Fibroblast of skin of right quadriceps (primary cell): ENCODE measurements around the gene SLC25A13.

Experiments used
- DNase-seq: peaks from one replicate; pipeline ENCODE4 v3.0.0-alpha.2; 2013

Gene SLC25A13

GRCh38 chr7:96200740-96201139, 121.2 kb downstream of the SLC25A13 start:
- DNase-seq: no peak

DNA sequence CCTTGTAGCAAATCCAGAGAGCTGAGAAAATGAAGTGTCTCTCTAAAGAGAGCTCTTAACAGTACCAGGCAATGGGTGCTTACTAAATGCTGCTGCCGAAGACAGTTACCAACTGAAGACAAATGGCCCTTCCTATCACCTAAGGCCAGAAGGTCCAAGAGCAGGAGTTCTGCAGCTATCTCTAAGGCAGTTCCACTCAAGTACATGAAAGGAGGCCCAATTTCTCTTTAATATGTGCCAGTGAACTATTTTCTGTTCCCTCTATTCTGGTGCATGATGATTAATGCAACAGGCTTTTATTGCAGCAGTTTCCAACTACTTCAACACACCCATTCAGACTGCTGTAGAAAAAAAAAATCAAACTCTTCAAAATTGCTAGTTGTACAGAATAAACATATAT, 122.5 kb downstream of the SLC25A13 start:
- DNase-seq: no peak

GRCh38 chr7:96198047-96198636, 123.8 kb downstream of the SLC25A13 start:
- no peak for DNase-seq

DNA sequence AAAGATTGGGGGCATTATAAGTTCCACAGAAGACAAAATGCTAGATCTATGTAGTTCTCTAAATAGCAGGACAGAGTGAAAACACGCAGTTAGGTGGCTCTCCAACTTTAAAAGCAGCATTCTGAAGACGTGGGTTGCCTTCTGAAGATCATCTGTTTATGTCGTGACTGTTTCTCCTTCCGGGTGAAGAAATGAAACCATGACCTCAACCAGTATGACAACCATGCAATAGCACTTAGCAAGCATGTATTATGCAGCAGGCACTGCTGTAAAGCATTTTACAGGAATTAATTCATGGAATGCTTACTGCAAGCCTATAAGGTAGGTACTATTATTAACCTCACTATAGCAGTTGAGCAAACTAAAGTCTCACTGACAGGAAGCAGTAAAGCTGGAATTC, 125.2 kb downstream of the SLC25A13 start:
- DNase-seq: no peak

DNA sequence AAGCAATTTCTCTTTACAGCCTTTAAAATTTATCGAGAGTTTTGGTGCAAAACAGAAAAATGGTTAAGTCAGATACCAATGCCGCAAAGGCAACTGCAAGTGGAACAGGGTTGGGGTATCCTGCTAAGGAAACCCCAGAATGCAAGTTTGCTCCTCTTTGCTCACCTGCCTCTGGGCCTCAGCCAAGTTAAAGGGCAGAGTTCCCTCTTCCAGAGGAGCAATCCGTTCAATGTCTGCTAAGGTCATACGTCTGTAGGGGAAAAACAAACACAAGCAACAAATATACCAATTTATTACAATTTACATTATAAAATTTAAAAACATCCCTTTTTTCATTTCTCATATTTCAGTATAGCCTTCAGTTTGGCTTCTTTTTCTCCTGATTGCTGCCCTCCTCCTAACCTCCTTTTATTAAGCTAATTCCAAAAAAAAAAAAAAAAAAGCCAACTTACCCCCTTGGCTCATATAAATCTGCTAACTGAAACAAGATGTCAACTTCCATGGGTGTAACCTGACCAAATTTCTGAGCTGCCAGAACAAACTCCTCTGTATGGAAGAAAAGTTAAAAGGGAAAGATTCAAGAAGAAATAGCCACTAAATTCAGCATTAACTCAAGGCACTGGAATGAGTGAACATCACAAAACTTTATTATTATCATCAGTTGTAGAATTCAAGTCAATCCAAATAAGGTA, 132.6 kb downstream of the SLC25A13 start:
- DNase-seq: no peak

DNA sequence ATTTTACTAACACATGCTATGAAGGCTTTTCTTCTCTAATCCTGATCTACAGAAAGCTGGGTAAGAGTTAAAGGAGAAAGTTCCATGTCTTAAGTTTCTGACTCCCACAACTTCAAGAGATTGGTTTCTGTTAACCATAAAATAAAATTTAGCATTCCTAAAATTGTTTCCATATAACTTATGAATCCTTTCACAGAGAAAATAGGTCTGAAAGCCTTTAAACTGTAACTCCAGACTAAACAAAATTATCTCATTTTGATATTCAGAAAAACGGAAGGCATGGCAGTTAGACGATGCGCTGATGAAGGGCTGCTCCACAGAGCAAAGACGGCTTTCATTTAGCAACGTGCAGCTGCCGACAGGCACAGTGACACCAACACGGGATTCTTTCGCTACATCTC, 133.3 kb downstream of the SLC25A13 start:
- peak; percentile 14 for DNase-seq

DNA sequence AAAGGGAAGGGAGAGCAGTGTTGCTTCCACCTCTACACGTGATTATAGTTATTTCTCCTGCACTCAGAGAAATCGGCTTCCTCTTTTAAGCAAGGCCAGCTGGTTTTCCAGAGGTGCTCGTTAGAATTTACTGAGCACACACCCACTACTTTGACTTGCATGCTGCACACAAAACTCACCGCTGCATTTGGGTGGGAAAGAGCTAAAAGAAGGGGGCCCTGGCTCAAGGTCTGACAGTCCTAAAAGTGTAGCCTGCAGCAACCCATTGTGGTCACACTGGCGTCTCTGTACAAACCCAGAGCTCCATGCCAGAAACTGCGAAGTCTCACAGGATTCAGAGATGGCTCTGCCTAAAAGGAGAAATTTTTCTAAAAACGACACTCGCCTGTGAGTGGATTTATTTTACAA, 133.7 kb downstream of the SLC25A13 start:
- no peak for DNase-seq

DNA sequence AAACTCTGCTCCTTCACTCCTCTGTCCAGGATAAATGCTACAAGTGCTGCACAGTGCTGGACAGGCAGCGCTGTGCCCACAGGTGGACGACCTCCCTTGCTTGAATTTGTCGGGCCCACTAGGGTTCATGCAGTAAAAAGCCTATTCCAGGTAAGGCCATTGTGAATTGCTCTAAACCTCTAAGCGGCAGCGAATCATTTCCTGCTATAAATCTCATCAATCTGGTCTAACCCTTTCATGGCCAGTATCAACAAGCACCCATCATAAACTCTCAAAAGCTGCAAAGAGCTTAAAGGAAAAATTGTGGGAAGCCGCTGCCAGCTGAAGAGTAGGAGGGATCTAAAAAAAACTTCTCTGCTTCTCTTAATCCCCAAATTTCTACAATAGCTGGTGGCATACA, 134.2 kb downstream of the SLC25A13 start:
- no peak for DNase-seq

DNA sequence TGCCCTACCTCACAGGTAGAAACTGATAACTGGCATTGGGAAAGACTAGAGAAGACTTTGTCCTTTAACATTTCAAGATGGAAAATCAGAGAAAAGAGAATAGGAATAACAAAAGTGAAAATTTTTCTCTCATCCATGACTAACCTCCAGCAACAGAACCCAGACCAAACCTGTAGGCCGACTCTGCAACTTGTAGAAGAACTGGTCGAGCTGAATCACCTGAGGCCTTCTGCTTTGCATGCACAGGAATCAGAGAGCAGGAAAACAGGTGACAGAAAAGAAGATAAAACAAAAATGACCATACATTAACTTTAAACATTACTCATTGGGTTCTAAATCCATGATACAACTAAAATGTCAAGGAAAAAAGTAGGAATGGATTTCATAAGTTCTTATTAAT, 137.1 kb downstream of the SLC25A13 start:
- DNase-seq: no peak

- no peak for DNase-seq
These were observed 138.7 kb downstream of the SLC25A13 start for GRCh38 chr7:96183163-96183670.

DNA sequence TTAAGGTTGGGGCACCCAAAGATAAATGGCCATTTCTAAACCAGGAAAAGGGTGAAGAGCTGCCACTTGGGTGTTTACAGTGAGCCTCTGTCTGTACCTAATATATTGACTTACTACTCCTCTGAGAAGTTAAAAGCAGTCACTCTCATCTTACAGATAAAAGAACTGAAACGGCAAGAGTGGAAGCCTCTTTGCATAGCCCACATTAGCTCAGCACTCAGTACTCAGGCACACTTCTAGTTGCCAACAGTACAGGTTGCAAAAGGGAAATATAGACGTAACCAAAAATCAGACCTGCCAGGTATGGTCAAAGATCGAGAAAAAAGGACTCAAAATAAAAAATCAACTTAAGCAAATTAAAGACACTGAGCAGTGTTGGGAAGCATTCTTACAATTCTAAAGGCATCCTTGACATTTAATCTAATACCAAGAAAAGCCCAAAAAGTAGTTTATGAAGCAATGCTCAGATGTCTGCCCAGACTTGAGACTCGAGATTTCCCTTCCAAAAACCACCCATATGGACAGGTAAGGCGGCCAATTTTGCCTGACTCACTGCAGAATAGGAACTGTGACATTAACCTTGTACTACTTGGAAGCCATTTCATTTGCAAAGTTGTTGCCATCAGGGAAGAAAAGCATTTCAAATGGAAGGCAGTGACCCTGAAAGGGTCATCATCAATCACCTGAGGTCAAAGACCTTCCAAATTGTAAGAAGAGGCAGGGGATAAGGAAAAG, 139.3 kb downstream of the SLC25A13 start:
- DNase-seq: no peak

- DNase-seq: no peak
These were observed 140.7 kb downstream of the SLC25A13 start for GRCh38 chr7:96181174-96181573.

DNA sequence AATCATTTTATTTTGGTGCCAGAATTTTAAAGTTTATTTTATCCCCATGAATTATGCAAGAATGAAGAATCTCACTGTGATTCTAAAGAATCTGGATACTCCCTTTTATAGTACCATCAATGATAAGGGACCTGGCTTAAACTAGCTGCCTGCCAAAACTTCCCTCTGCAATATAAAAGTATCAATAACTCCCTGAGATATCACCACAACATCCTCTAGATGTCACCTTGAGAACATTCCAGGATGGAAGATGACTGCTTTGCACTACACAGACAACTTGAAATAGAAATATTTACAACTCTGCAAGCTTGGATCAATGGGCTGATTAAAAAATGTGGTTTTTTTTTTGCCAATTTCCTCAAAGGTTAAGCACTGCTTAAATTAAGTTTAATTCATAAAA, 142.1 kb downstream of the SLC25A13 start:
- DNase-seq: no peak

DNA sequence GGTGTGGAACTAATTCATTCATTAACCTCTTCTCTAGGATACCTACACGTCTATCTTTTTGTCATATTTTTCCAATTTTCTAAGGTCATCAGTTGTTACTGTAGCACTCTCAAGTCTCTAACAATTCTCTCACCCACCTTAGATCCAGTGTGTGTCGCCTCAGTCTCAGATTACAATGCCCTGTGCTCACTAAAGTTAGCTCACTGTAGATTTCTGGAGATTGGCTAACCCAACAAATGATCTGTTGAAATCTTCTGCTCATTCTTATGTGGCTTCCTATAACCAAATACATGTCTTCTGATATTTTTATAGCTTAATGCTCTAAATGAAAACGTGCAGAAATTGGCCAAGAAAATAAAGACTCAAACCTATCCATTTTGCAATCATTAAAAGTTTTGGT, 142.6 kb downstream of the SLC25A13 start:
- no peak for DNase-seq

GRCh38 chr7:96178581-96178980, 143.3 kb downstream of the SLC25A13 start:
- DNase-seq: no peak

DNA sequence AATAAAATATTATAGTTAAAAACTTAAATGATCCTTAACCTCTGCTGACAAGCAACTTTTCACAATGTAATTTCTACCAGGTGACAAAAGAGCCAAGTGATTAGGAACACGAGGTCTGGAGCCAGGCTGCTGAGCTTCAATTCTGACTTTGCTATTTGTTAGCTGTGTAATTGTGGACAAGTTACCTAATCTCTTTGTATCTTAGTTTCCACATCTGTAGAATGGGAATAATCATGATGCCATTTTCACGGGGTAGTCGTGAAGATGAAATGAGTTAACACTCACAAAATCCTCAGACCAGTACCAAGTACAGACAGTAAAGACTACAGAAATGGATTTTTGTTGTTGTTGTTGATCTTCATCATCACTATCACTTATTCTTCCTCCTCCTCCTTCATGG, 144.5 kb downstream of the SLC25A13 start:
- no peak for DNase-seq

- DNase-seq: no peak
These were observed 147.1 kb downstream of the SLC25A13 start for GRCh38 chr7:96174812-96175211.

DNA sequence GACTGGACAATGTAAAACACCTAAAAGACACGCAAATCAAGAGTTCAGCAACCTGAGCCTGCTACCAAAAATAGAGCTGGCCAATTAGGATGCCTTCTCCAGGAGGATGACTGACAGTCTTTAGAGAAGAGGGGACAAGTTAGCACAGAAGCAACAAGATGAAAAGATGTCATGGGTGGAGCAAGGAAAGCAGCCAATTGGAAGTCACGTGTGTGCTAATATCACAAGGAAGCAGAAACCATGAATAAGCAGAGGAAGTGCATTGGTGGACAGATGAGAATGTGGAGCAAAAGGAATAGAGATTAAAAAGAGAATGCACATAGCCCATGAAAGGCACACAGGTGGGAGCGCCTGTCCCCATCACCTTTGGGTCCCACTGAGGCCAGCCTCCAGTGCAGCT, 148.1 kb downstream of the SLC25A13 start:
- no peak for DNase-seq

- no peak for DNase-seq
These were observed 152.5 kb downstream of the SLC25A13 start for GRCh38 chr7:96169439-96169838.

DNA sequence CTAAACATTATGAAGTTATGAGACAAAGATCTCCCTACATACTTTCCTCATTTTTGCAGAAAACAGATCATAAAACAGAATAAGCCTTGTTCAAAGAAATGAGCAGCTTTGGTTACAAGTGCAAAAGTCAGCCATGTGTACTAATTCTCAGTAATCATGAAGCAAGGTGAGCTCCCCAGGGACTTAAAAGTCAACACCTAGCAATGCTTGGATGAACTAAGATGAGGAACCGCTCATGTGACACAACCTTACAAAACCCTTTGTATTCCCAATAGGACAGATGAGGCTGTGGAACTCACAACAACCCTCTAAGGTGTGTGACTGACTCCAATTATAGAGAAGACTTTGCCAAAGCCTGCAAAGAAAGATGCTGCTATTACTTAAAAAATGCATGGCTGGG, 154.5 kb downstream of the SLC25A13 start:
- no peak for DNase-seq

GRCh38 chr7:96161897-96162296, 160.0 kb downstream of the SLC25A13 start:
- no peak for DNase-seq

DNA sequence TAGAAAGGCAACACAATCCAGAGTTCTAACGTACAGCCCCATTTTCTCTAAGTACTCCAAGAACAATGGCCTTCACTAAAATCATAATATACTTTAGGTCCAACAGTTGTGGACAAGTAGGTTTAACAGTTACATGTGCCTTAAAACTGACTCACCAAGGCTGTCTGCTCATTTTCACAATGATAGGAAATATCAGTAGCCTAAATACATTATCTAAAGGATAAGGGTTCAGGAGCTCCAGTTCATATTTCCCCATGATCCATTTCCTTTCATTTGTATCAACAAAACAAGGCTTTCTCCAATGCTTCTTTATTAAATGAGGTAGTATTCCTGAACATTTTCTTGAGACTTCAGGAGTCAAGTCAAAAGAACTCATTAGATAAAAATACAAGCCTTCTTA, 164.0 kb downstream of the SLC25A13 start:
- no peak for DNase-seq

DNA sequence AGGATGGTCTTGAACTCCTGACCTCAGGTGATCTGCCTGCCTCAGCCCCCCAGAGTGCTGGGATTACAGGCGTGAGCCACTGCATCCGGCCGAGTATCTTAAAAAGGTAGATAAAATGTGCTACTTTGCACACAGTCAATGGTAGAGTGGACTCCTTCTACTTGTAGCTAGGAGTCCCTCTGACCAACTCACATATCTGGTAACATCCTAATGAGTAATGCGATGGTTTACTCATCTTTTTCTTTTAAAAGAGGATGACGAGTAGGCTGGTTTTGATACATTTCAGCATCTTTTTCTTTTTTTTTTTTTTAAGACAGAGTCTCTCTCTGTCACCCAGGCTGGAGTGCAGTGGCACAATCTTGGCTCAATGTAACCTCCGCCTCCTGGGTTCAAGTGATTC, 167.4 kb downstream of the SLC25A13 start:
- peak; percentile 9 for DNase-seq

DNA sequence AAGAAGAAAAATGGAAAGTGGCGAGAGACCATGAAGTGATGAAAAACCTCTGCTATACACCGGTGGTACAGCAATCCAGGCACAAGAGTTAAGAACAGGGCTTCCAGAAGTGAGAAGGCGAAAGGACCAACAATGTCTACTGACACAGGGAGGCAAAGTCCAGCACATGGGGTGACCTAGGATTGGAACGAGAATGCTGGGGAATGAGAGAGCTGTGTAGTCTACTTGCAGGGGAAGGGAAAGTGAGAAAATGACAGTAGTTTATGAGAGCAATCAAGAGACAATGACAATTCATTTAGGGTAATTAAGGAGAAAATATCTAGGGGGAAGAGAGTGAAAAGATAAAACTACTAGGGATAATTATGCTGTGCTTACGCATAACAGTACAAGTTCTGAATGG, 169.2 kb downstream of the SLC25A13 start:
- DNase-seq: no peak
